A375 (cell line): ENCODE measurements around the gene MAP3K7. TPM values are rescaled to one million over a fixed set of nuclear protein-coding genes. Genes with fewer than 3 reads are reported as not detected.

Source experiments
- total RNA-seq: library from RNA; depleted of rRNA; stranded (reverse); fragments of >200 nt; shearing (Covaris generic); gene quantifications from 2 replicates; pipeline ENCODE4 v1.2.3, GENCODE V29; 2014; rRNA removed

The MAP3K7 gene
- 19.0 and 20.8 TPM in 2 replicates for total RNA-seq

DNA sequence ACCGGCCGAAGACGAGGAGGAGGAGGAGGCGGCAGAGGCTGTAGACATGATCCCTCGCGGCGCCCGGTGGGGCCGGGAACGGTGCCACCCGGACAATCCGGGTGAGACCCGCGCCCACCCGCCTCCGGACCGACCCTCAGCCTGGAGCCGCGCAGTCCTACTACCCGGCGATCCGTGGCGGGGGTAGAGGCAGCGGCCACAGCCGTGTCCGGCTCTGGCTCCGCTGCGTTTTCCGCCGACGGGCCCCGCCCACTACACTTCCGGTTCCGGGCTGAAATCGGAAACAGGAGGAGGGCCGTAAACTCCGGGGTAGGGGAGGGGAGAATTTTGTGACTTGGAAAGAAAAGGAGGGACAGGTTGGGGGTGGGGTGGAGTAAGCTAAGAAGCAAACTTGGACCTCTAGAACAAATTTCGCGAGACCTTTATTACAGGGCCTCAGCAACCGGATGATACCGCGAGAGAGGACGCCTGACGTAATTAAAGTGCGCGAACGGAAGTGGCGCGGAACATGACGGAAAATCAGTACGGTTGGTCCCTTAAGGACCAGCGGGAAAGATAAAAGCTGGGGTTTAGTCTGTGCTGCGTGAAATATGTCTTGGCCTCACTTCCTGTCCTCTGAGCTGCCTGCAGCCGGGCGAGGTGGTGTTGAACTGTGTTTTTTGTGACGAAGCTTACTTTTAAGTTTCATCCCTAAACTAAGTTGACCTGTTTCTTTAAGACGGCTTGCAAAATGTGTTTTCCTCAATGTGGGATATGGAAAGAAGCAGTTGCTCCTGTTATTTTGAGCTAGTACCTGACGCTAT, at the start of gene MAP3K7:
TSS of gene MAP3K7 (minus strand) at position 237 of the 803 bp plus-strand sequence. CDS start at position 48, 189 bp downstream.

